Neuronal stem cell (in vitro differentiated cells): ENCODE results near the gene HIVEP2.

ENCODE experiments used
- DNase-seq: peaks from one replicate; pipeline ENCODE4 v3.0.0-alpha.2; 2013; ENCODE audit warnings: low spot score
- H2AFZ ChIP-seq: one replicate; pipeline ENCODE4 v1.6.1; 2013; ENCODE audit warnings: mild to moderate bottlenecking, low read length, inconsistent platforms
- H2AK5ac ChIP-seq: 2 replicates; pipeline ENCODE4 v1.6.1; 2013; ENCODE audit warnings: low read depth, mild to moderate bottlenecking, inconsistent platforms, low read length, moderate library complexity, mixed read lengths
- H2BK120ac ChIP-seq: 2 replicates; pipeline ENCODE4 v1.6.1; 2013; ENCODE audit warnings: low read depth, mild to moderate bottlenecking, inconsistent platforms, low read length, moderate library complexity, mixed read lengths
- H2BK12ac ChIP-seq: one replicate; pipeline ENCODE4 v1.6.1; 2013; ENCODE audit warnings: low read length, inconsistent platforms
- H2BK15ac ChIP-seq: 2 replicates; pipeline ENCODE4 v1.6.1; 2013; ENCODE audit warnings: mild to moderate bottlenecking, low read length, inconsistent platforms, mixed read lengths
- H2BK5ac ChIP-seq: one replicate; pipeline ENCODE4 v1.6.1; 2013; ENCODE audit warnings: inconsistent platforms, mild to moderate bottlenecking, low read length, moderate library complexity
- H3K14ac ChIP-seq: one replicate; pipeline ENCODE4 v1.6.1; 2013; ENCODE audit warnings: low read length, inconsistent platforms
- H3K18ac ChIP-seq: 2 replicates; pipeline ENCODE4 v1.6.1; 2013; ENCODE audit warnings: low read length, inconsistent platforms
- H3K23ac ChIP-seq: 2 replicates; pipeline ENCODE4 v1.6.1; 2013; ENCODE audit warnings: low read depth, mild to moderate bottlenecking, mixed read lengths, low read length, inconsistent platforms; ENCODE audit not compliant: poor library complexity
- H3K27ac ChIP-seq: replicated peaks from 3 replicates; pipeline ENCODE4 v1.5.1; 2013; ENCODE audit warnings: low read length, inconsistent platforms
- H3K27me3 ChIP-seq, 3 experiments: 2 replicates each; pipeline ENCODE4 v1.6.1; 2013; ENCODE audit warnings: low read length in 3 of 3, mild to moderate bottlenecking in 2 of 3, inconsistent platforms in 1 of 3, low read depth in 1 of 3, mixed read lengths in 1 of 3, moderate library complexity in 1 of 3; ENCODE audit not compliant: control insufficient read depth in 3 of 3, insufficient read depth in 3 of 3
- H3K36me3 ChIP-seq, 2 donors: replicated peaks in 1 of 2; 2 replicates each; pipeline ENCODE4 v1.6.1; 2013; ENCODE audit warnings: low read length in 2 of 2; ENCODE audit not compliant: control insufficient read depth in 2 of 2, insufficient read depth in 2 of 2
- H3K4ac ChIP-seq: 2 replicates; pipeline ENCODE4 v1.6.1; 2013; ENCODE audit warnings: inconsistent platforms, mild to moderate bottlenecking, low read length, moderate library complexity
- H3K4me1 ChIP-seq, 2 donors: 1 replicate in 1 of 2; 2 replicates in 1 of 2; pipeline ENCODE4 v1.6.1; 2013; ENCODE audit warnings: low read length in 2 of 2, low read depth in 1 of 2; ENCODE audit not compliant: control insufficient read depth in 2 of 2, insufficient read depth in 1 of 2
- H3K4me2 ChIP-seq: one replicate; pipeline ENCODE4 v1.6.1; 2013; ENCODE audit warnings: mild to moderate bottlenecking, low read length, inconsistent platforms; ENCODE audit not compliant: insufficient read depth, poor library complexity, severe bottlenecking
- H3K4me3 ChIP-seq, 2 donors: 2 replicates each; pipeline ENCODE4 v1.5.1; 2013; ENCODE audit warnings: low read length in 2 of 2, mild to moderate bottlenecking in 2 of 2, inconsistent platforms in 1 of 2, moderate library complexity in 1 of 2
- H3K79me1 ChIP-seq: one replicate; pipeline ENCODE4 v1.6.1; 2013; ENCODE audit warnings: low read depth, mild to moderate bottlenecking, inconsistent platforms, low read length, moderate library complexity
- H3K9ac ChIP-seq: one replicate; pipeline ENCODE4 v1.6.1; 2013; ENCODE audit warnings: mild to moderate bottlenecking, low read depth, low read length, inconsistent platforms; ENCODE audit not compliant: poor library complexity
- H3K9me3 ChIP-seq, 2 donors: replicated peaks in 1 of 2; 2 replicates each; pipeline versions ENCODE3 to v1.6.1; 2013; ENCODE audit warnings: low read length in 2 of 2, mild to moderate bottlenecking in 2 of 2, inconsistent platforms in 1 of 2, low read depth in 1 of 2, mixed read lengths in 1 of 2, moderate library complexity in 1 of 2; ENCODE audit not compliant: control insufficient read depth in 2 of 2, insufficient read depth in 1 of 2
- H4K8ac ChIP-seq: one replicate; pipeline ENCODE4 v1.6.1; 2013; ENCODE audit warnings: low read depth, mild to moderate bottlenecking, inconsistent platforms, low read length, moderate library complexity
- H4K91ac ChIP-seq: one replicate; pipeline ENCODE4 v1.6.1; 2013; ENCODE audit warnings: low read length, low read depth, mild to moderate bottlenecking, inconsistent platforms; ENCODE audit not compliant: poor library complexity
- WGBS, 2 donors: extraction: QIAGEN DNeasy Blood & Tissue Kit; methylation state at CpG; one replicate each; pipeline ENCODE4 v1.1.7; 2013; ENCODE audit warnings: missing lambda C conversion rate in 2 of 2, mixed read lengths in 1 of 2; ENCODE audit not compliant: insufficient read length in 2 of 2, insufficient replicate concordance in 1 of 2; ENCODE audit errors: extremely low coverage in 2 of 2; 5-methylcytosine and 5-hydroxymethylcytosine counted together

HIVEP2 gene

DNA sequence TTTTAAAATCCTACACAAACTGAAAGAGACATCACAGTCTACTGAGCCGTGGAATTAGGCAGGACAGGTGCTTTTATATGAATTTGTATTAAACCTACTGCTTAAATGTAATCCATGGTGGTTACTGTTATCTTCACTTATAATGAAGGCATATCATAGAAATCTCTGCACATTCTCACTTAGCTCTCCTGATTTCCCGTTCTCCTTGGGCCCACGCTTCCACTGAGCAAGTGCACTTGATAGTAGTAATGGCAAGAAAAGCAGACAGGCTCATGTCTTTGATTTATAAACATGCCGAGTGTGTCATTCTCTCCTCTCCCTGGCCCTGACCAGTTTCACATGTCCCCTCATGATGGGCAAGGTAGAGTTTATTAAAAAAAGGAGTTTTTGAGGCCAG, 186.3 kb downstream of the HIVEP2 start:
- Histone ChIP-seq H3K14ac (no peak overlapping the region), H3K4me2 (no peak overlapping the region), H3K18ac (no peak overlapping the region), H3K23ac (no peak overlapping the region), H3K27me3 (no peaks in the 10 kb centered on the region), H3K27ac (no peak overlapping the region), H4K91ac (no peak overlapping the region), H3K4ac (no peak overlapping the region), H3K79me1 (no peaks in the 10 kb centered on the region), H3K4me1 (peaks cover 2 to 13% of the 10 kb centered on the region in 2 donors), H3K9ac (no peak overlapping the region), H2BK5ac (no peak overlapping the region), H2AFZ (no peak overlapping the region), H3K36me3 (peaks cover 2 to 35% of the 10 kb centered on the region in 2 donors), H3K9me3 (no peaks in the 10 kb centered on the region), H2BK15ac (no peak overlapping the region), H3K4me3 (no peak overlapping the region), H2AK5ac (no peak overlapping the region), H2BK12ac (no peak overlapping the region), H4K8ac (no peak overlapping the region), H2BK120ac (no peak overlapping the region)
- no CpG with 5 or more reads among the region's 4 CpGs for WGBS, 2 donors
- no peak for DNase-seq

DNA sequence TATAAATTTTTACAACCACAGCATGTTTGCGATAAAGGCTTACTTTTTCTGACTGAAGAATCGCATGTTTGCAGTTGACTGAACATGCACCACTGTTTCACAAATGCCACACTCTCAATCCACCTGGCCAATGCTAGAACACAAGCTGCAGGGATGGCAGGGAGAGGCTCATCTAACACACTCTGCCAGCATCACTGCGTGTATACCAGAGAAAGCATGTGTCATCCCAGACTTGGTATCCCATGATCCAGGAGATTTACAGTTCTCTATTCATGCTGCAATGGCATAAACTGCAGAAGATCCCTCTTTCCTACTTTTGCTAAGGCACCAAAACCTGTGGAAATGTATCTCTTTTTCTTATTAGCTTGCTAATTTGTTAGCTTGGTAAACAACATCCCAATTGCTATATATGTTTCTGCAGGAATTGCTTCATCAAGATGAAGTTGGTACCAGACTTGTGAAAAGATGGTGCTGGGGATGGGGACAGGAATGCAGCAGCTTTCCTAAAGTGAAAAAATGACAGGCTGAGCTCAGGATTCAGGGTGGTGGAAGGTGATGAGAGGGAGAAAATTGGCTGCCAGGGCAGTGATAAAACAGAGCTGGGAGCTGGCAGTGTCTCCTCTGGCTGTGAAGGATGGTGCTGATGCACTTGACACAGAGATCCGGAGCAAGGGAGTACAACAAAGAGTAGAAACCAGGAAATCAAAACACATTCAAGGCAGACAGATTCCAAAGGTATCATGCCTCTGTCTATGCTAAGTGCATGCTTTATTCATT, 186.9 kb downstream of the HIVEP2 start:
- Histone ChIP-seq H3K79me1 (no peaks in the 10 kb centered on the region), H3K18ac (no peak overlapping the region), H2AK5ac (no peak overlapping the region), H3K9ac (no peak overlapping the region), H3K4me1 (peaks cover 2 to 9% of the 10 kb centered on the region in 2 donors), H3K14ac (no peak overlapping the region), H3K27ac (no peak overlapping the region), H2AFZ (no peak overlapping the region), H2BK15ac (no peak overlapping the region), H3K9me3 (no peaks in the 10 kb centered on the region), H2BK120ac (no peak overlapping the region), H3K4me2 (no peak overlapping the region), H3K27me3 (no peaks in the 10 kb centered on the region), H3K23ac (no peak overlapping the region), H4K91ac (no peak overlapping the region), H3K4ac (peak overlapping the region; percentile 91), H2BK5ac (no peak overlapping the region), H3K36me3 (peaks cover 4 to 41% of the 10 kb centered on the region in 2 donors), H2BK12ac (no peak overlapping the region), H4K8ac (no peak overlapping the region), H3K4me3 (no peak overlapping the region)
- DNase-seq = no peak
- WGBS, 2 donors = no CpG with 5 or more reads among the region's 4 CpGs

GRCh38 chr6:142756215-142756630, 188.8 kb downstream of the HIVEP2 start:
- no peak overlapping the region for H2BK120ac ChIP-seq
- no peak overlapping the region for H3K14ac ChIP-seq
- H4K8ac ChIP-seq = no peak overlapping the region
- H2BK15ac ChIP-seq = no peak overlapping the region
- no peak for DNase-seq
- no peak overlapping the region for H4K91ac ChIP-seq
- H2BK5ac ChIP-seq = no peak overlapping the region
- H3K18ac ChIP-seq = no peak overlapping the region
- H3K27me3 ChIP-seq = no peaks in the 10 kb centered on the region
- no peaks in the 10 kb centered on the region for H3K9me3 ChIP-seq
- H3K27ac ChIP-seq = no peak overlapping the region
- H3K4me1 ChIP-seq = peaks cover 0 to 2% of the 10 kb centered on the region in 2 donors
- H3K4me3 ChIP-seq = no peak overlapping the region
- peaks cover 4 to 44% of the 10 kb centered on the region in 2 donors for H3K36me3 ChIP-seq
- H3K9ac ChIP-seq = no peak overlapping the region
- H3K79me1 ChIP-seq = no peaks in the 10 kb centered on the region
- H3K4ac ChIP-seq = no peak overlapping the region
- H3K4me2 ChIP-seq = no peak overlapping the region
- WGBS, 2 donors = no CpG with 5 or more reads among the region's 2 CpGs
- no peak overlapping the region for H2AK5ac ChIP-seq
- no peak overlapping the region for H2AFZ ChIP-seq
- no peak overlapping the region for H3K23ac ChIP-seq
- no peak overlapping the region for H2BK12ac ChIP-seq

GRCh38 chr6:142753196-142753595, 191.8 kb downstream of the HIVEP2 start:
- no peak overlapping the region for H3K27ac ChIP-seq
- no peaks in the 10 kb centered on the region for H3K9me3 ChIP-seq
- H3K18ac ChIP-seq = no peak overlapping the region
- WGBS, 2 donors = no CpG with 5 or more reads among the region's 12 CpGs
- H4K8ac ChIP-seq = no peak overlapping the region
- H3K23ac ChIP-seq = peak overlapping the region; percentile 23
- no peak overlapping the region for H3K4ac ChIP-seq
- no peak overlapping the region for H4K91ac ChIP-seq
- no peaks in the 10 kb centered on the region for H3K27me3 ChIP-seq
- H2BK12ac ChIP-seq = no peak overlapping the region
- H3K79me1 ChIP-seq = no peaks in the 10 kb centered on the region
- H2BK5ac ChIP-seq = no peak overlapping the region
- H2AK5ac ChIP-seq = no peak overlapping the region
- DNase-seq = no peak
- H3K9ac ChIP-seq = no peak overlapping the region
- peaks cover 2 to 18% of the 10 kb centered on the region in 2 donors for H3K36me3 ChIP-seq
- no peak overlapping the region for H2BK120ac ChIP-seq
- H2BK15ac ChIP-seq = no peak overlapping the region
- H3K14ac ChIP-seq = no peak overlapping the region
- no peak overlapping the region for H3K4me3 ChIP-seq
- no peak overlapping the region for H2AFZ ChIP-seq
- H3K4me2 ChIP-seq = no peak overlapping the region
- peaks cover 0 to 3% of the 10 kb centered on the region in 2 donors for H3K4me1 ChIP-seq
